Central memory CD4-positive, alpha-beta T cell (primary cell): Measurements from ENCODE around the gene UBASH3B.

Experiments
- DNase-seq: peaks from one replicate; pipeline ENCODE4 v3.0.0; 2022

Gene UBASH3B

GRCh38 chr11:122647736-122648275, 7.7 kb upstream of the UBASH3B start:
- DNase-seq: no peak

GRCh38 chr11:122649116-122649515, 6.4 kb upstream of the UBASH3B start:
- no peak for DNase-seq

- no peak for DNase-seq
Measured at GRCh38 chr11:122650619-122651018, 4.9 kb upstream of the UBASH3B start.

DNA sequence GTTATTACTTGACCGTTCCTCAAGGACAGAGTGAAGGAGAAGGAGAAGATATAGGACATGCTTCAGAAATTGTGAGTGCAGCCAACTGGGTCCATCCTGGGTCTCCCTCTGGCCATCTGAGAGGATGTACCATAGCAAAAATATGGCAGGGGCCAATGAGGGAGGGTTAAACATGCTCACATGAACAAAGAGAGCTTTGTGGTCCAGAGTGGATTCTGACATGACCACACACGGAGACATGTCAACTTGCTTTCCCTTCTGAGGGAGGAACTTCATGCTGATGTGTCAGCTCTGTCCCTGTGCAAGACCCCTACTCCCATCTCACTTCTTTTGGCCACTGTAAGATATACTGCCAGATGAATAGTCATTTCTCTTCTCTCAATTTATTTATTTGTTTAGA, 3.0 kb upstream of the UBASH3B start:
- no peak for DNase-seq

DNA sequence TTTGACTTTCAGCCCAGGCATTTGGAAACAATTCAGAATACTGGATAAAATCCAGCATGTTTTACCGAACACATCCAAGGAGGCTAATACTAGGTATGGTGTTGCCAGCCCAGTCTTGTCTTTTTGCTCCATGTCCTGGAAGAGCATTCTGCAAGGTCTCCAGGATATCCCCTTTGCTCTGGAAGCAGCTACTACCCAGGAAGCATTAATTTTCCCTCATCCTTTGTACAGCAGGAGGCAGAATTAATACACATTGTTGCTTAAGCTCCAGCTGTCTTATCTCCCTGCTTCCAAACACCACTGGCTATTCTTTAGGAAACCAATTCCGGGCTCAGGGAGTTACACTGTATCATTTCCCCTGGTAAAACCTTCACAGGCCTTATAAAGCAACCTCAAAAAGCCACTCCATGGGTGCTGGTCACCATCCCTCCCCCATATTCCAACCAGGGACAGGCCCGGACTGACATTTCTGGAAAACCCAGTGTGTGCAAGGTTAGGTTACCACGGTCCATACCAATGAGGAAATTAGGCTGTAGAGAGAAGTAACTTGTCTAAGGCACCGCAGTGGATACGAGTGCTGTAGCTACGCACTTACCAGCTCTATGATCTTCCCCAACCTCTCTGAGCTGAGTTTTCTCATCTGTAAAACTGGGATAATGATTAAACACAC, 1.5 kb upstream of the UBASH3B start:
- no peak for DNase-seq

GRCh38 chr11:122656073-122656630, 630 bp downstream of the UBASH3B start:
- no peak for DNase-seq

DNA sequence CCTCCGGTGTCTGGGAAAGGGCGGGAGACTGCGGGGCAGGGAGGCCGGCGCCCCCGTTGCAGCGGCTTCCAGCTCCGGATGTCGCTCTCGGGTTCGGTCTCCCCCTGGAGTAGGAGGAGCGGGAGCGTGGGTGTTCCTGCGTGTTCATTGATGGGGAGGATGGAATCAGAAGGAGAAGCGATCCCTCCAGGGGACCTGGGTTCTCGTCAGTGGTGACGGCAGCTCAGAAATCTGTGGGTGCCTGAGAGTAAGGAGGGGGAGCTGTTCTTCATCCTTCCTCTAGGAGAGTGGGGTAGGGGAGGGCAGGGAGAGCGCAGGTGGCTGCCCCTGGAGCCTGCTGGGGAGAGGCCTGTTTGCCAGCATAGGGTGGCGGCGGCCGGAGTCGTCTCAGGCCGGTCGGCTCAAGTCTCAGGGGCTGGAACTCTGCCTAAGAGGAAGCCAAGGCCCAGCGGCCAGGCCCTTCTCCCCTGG, 1.1 kb downstream of the UBASH3B start:
- peak; percentile 33 for DNase-seq

GRCh38 chr11:122659676-122660554, 4.4 kb downstream of the UBASH3B start:
- DNase-seq: no peak

- no peak for DNase-seq
Measured at GRCh38 chr11:122661182-122661945, 5.8 kb downstream of the UBASH3B start.

- no peak for DNase-seq
Measured at GRCh38 chr11:122663056-122663740, 7.7 kb downstream of the UBASH3B start.

- DNase-seq: no peak
Measured at GRCh38 chr11:122663764-122664163, 8.2 kb downstream of the UBASH3B start.

DNA sequence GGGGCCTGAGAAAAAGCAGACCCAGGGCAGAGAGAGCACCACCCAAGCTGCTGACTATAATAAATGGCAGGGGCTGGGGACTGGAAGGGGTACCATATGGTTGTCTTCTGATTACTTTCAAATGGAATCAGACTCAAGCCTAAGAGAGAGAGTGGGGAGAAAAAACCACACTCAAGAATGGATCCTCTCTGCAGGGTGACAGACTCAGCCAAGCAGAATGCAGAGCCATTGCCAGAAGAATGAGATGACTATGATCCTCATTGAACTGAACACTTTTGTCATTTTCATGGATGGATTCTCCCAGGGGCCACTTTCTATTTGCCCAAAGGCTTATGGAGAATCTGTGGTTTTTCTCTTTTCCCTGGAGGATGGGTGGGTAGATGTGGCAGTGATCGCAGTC, 8.7 kb downstream of the UBASH3B start:
- DNase-seq: no peak

- DNase-seq: no peak
Measured at GRCh38 chr11:122665861-122666260, 10.3 kb downstream of the UBASH3B start.

DNA sequence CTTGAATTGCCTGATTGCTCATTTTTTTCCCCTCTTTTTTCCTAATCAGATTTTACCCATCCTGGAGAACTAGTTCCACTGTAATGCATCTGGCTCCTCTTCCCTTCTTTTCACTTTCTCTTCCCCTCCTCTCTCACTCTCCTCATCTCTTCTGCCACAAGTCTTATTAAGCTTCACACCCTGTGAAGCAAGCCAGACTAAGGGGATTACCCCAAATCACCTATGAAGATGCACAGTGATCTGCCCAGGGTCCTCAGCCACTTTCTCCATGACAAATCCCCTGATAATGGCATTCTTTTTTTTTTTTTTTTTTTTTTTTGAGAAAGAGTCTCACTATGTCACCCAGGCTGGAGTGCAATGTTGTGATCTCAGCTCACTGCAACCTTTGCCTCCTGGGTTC, 11.2 kb downstream of the UBASH3B start:
- DNase-seq: no peak

DNA sequence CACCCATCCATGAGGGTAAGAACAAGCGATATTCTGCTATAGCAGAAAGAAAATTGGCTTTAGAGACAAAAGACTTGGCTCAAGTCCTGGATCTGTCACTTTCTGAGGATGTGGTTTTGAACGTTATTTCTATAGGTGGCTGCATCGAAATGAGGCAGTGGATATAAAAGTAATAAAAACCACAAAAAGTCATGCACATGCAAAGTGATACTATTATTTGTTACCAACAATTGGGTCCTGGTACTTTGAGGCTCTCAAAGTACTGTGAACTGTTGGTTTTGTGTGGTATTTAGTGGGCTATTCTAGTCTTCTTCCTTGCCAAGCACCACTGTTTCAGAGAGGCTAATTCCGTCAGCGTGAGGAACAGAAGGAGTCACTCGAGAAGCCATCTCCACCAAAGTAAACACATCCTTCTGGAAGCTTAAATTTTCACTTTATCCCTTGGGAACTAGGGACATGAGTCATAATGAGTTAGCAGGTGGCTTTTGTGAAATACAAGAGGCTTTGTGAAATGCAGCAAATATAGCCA, 13.1 kb downstream of the UBASH3B start:
- DNase-seq: peak; percentile 54

GRCh38 chr11:122670131-122670530, 14.6 kb downstream of the UBASH3B start:
- no peak for DNase-seq

DNA sequence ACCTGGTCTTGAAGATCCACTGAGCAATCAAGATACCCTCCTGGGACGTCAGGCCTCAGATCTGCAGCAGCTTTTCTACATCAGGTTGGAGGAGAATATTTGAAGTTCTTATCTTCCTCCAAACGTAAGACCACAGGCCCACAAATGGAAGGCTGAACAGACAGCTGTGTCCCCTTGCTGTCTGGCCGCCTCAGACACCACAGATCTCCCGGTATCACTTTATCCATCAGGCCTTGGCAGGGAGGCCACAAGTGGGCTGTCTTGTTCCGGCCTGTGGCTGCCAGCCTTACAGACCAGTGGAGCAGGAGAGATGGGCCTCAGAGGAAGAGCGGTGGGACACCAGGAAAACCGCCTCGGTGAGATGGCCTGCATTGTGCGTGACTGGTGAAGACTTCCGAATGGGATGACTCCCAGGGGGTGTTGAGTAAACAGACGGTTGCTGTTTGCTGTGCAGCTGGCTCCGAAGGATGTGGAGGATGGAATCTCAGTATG, 15.9 kb downstream of the UBASH3B start:
- DNase-seq: no peak

DNA sequence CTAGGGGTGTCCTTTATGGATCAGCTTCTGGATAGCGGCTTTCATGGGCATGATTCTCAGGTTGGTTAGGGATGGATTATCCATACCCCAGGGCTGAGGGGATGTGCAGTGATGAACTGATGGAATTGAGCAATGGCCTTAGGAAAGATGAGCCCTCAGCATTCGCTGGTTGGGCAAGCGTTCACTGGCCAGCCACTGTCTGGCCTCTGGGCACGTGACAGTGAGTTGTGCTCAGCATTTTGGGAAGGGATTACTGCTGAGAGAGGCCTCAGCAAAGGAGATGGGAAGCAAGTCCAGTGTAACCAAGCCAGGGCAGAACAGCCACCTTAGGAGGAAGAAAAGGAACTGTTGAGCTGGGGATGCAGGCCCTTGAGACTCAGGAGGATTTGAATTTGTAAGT, 17.4 kb downstream of the UBASH3B start:
- no peak for DNase-seq

- DNase-seq: no peak
Measured at GRCh38 chr11:122673701-122674100, 18.2 kb downstream of the UBASH3B start.

GRCh38 chr11:122676638-122677037, 21.1 kb downstream of the UBASH3B start:
- DNase-seq: no peak

GRCh38 chr11:122677256-122677655, 21.7 kb downstream of the UBASH3B start:
- no peak for DNase-seq

GRCh38 chr11:122678406-122678805, 22.9 kb downstream of the UBASH3B start:
- no peak for DNase-seq
